Measurements from ENCODE around the gene ZNFX1. TPM values are rescaled to one million over a fixed set of nuclear protein-coding genes. Genes with fewer than 3 reads are reported as not detected.

Gene ZNFX1
- polyA plus RNA-seq, 1 of the 3 experiments (the other 2 are of a cell fraction), result 3.9 TPM

DNA sequence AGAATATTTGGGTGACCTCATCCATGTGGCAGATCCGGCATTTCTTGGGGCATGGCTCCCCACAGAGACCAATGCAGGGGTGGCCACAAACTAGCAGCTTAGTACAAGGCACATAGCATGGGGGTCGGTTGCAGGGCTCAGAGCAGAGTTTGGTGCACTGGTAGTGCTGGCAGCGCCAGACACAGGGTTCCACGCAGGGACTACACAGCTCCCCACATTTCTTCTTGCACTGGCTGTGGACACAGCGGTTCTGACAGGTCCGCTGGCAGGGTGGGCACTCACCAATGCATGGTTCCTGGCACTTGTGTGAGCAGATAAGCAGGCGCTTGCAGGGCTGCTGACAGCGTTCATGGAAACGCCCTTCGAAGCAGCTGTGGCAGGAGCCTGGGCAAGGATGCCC is 29.6 kb downstream of the ZNFX1 start (continued):
- TF ChIP-seq REST (IDR thresholded peaks at IDR 0.05; ENCODE audit: low read depth, low read length), result no peak
- no peak for TF ChIP-seq GATA2 (CRISPR knock-in tag; IDR thresholded peaks at IDR 0.05)
- no peak for TF ChIP-seq FOSL2 (IDR thresholded peaks at IDR 0.05; ENCODE audit: borderline replicate concordance, low read depth)
- TF ChIP-seq MXI1 (IDR thresholded peaks at IDR 0.05; ENCODE audit: low read depth, low read length), result no peak
- TF ChIP-seq, protein P1, sequence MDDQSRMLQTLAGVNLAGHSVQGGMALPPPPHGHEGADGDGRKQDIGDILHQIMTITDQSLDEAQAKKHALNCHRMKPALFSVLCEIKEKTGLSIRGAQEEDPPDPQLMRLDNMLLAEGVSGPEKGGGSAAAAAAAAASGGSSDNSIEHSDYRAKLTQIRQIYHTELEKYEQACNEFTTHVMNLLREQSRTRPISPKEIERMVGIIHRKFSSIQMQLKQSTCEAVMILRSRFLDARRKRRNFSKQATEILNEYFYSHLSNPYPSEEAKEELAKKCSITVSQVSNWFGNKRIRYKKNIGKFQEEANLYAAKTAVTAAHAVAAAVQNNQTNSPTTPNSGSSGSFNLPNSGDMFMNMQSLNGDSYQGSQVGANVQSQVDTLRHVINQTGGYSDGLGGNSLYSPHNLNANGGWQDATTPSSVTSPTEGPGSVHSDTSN (IDR thresholded peaks at IDR 0.05), result no peak
- no peak for TF ChIP-seq GABPA (IDR thresholded peaks at IDR 0.05; ENCODE audit: low read depth)
- no peak for TF ChIP-seq USF2 (IDR thresholded peaks at IDR 0.05; ENCODE audit: borderline replicate concordance, low read depth, low read length)
- TF ChIP-seq FOXM1 (IDR thresholded peaks at IDR 0.05; ENCODE audit: low read depth), result no peak
- no peak for TF ChIP-seq SIN3A (IDR thresholded peaks at IDR 0.05; ENCODE audit: borderline replicate concordance, low read depth, low read length)
- TF ChIP-seq, protein P2, sequence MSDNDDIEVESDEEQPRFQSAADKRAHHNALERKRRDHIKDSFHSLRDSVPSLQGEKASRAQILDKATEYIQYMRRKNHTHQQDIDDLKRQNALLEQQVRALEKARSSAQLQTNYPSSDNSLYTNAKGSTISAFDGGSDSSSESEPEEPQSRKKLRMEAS (IDR thresholded peaks at IDR 0.05; ENCODE audit: low read depth), result no peak
- no peak for TF ChIP-seq POLR2AphosphoS5 (IDR thresholded peaks at IDR 0.05; ENCODE audit: low read depth, low read length)
- TF ChIP-seq RCOR1 (IDR thresholded peaks at IDR 0.05; ENCODE audit: low read length), result no peak
- TF ChIP-seq, protein P3, sequence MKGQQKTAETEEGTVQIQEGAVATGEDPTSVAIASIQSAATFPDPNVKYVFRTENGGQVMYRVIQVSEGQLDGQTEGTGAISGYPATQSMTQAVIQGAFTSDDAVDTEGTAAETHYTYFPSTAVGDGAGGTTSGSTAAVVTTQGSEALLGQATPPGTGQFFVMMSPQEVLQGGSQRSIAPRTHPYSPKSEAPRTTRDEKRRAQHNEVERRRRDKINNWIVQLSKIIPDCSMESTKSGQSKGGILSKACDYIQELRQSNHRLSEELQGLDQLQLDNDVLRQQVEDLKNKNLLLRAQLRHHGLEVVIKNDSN (IDR thresholded peaks at IDR 0.05; ENCODE audit: borderline replicate concordance, low read depth), result no peak

GRCh38 chr20:49247792-49248191 is 30.1 kb downstream of the ZNFX1 start:
- Histone ChIP-seq H3K36me3 (replicated peaks in 1 of 2; ENCODE audit: control insufficient read depth in 1 of 2, insufficient read depth in 2 of 2, low read length in 1 of 2) (peaks cover 59 to 76% of the 10 kb centered on the region in 2 experiments), H3K4me1 (ENCODE audit: control insufficient read depth in 1 of 2, insufficient read depth in 2 of 2, low read depth in 1 of 2, low read length in 1 of 2) (no peaks in the 10 kb centered on the region; a peak in 1 of 4 replicates), H4K20me1 (ENCODE audit: insufficient read depth) (peaks cover 19% of the 10 kb centered on the region), H3K9ac (no peak overlapping the region), H3K79me2 (ENCODE audit: insufficient read depth) (no peaks in the 10 kb centered on the region), H3K27me3 (ENCODE audit: insufficient read depth) (no peaks in the 10 kb centered on the region), H3K4me2 (no peak overlapping the region), H3K27ac (ENCODE audit: low read depth in 2 of 2, low read length in 1 of 2) (no peak overlapping the region), H3K9me3 (no peaks in the 10 kb centered on the region), H3K9me2 (no peaks in the 10 kb centered on the region), H2AFZ (ENCODE audit: low read depth) (no peak overlapping the region), H3F3A (replicated peaks; ENCODE audit: insufficient read depth) (peaks cover 34% of the 10 kb centered on the region), H3K4me3 (ENCODE audit: low read depth in 2 of 2, low read length in 1 of 2) (no peak overlapping the region)
- WGBS (ENCODE audit: low lambda C conversion rate), result 95% methylated on average over 5 of the region's 5 CpGs
- CTCF ChIA-PET, result interaction anchor here (0.6 to 3.6 kb wide), 9 partner anchors 10 to 289 kb away, joined by 3 to 22 read pairs (median 4); no protein-coding TSS in a partner anchor
- POLR2A ChIA-PET, result interaction anchor here (0.9 kb wide), 1 partner anchor 35 kb away, joined by 3 read pairs; no protein-coding TSS in a partner anchor
- no peak for DNase-seq
- TF ChIP-seq MEF2A (IDR thresholded peaks at IDR 0.05; ENCODE audit: borderline replicate concordance, low read depth), result no peak
- no peak for TF ChIP-seq NRF1 (IDR thresholded peaks at IDR 0.05; ENCODE audit: low read depth, low read length)
- TF ChIP-seq USF2 (IDR thresholded peaks at IDR 0.05; ENCODE audit: borderline replicate concordance, low read depth, low read length), result no peak
- TF ChIP-seq TCF12 (IDR thresholded peaks at IDR 0.05), result no peak
- no peak for TF ChIP-seq GATA2 (CRISPR knock-in tag; IDR thresholded peaks at IDR 0.05)
- TF ChIP-seq SMC3 (IDR thresholded peaks at IDR 0.05; ENCODE audit: low read depth, low read length), result no peak
- no peak for TF ChIP-seq EP300 (IDR thresholded peaks at IDR 0.05; ENCODE audit: borderline replicate concordance in 1 of 2, low read depth in 1 of 2, low read length in 1 of 2)
- TF ChIP-seq NFIC (IDR thresholded peaks at IDR 0.05; ENCODE audit: borderline replicate concordance), result no peak
- TF ChIP-seq, protein P2 (IDR thresholded peaks at IDR 0.05; ENCODE audit: low read depth), result no peak
- no peak for TF ChIP-seq JUND (IDR thresholded peaks at IDR 0.05)
- no peak for TF ChIP-seq SIN3A (IDR thresholded peaks at IDR 0.05; ENCODE audit: borderline replicate concordance, low read depth, low read length)
- TF ChIP-seq RAD21 (IDR thresholded peaks at IDR 0.05; ENCODE audit: low read length), result no peak
- TF ChIP-seq MXI1 (IDR thresholded peaks at IDR 0.05; ENCODE audit: low read depth, low read length), result no peak
- no peak for TF ChIP-seq TAF1 (IDR thresholded peaks at IDR 0.05; ENCODE audit: borderline replicate concordance, low read depth, low read length)
- TF ChIP-seq YY1 (IDR thresholded peaks at IDR 0.05; ENCODE audit: low read depth), result no peak
- no peak for TF ChIP-seq CHD2 (IDR thresholded peaks at IDR 0.05; ENCODE audit: low read length, partially characterized antibody)
